NB4 (cell line): ENCODE data around the gene KRTAP3-1.

Experiments used
- CTCF ChIP-seq: IDR thresholded peaks from one replicate; pipeline ENCODE4 v1.5.1; 2012; ENCODE audit warnings: low read depth, low read length
- MAX ChIP-seq: IDR thresholded peaks from 2 replicates; pipeline ENCODE4 v1.6.1; 2011; ENCODE audit warnings: low read depth, low read length
- MYC ChIP-seq: IDR thresholded peaks from 2 replicates; pipeline ENCODE4 v1.6.1; 2011; ENCODE audit warnings: low read depth, low read length
- POLR2A ChIP-seq: IDR thresholded peaks from 2 replicates; pipeline ENCODE4 v1.6.1; 2011; ENCODE audit warnings: mild to moderate bottlenecking; ENCODE audit not compliant: insufficient read length; ENCODE audit errors: extremely low read depth

GRCh38 chr17:40960144-40960543, 48.8 kb downstream of the KRTAP3-1 start:
- TF ChIP-seq CTCF: no peak
- no peak for TF ChIP-seq POLR2A
- TF ChIP-seq MAX: no peak
- TF ChIP-seq MYC: no peak
